HUES6 (cell line): ENCODE data around the gene TFPI2.

Experiments used
- H3K27ac ChIP-seq: 2 replicates; pipeline ENCODE4 v1.7.0; 2013; ENCODE audit warnings: low read depth, mild to moderate bottlenecking, low read length, inconsistent platforms
- H3K27me3 ChIP-seq: 2 replicates; pipeline ENCODE4 v1.6.1; 2013; ENCODE audit warnings: low read length; ENCODE audit not compliant: control insufficient read depth, insufficient read depth
- H3K36me3 ChIP-seq: 2 replicates; pipeline ENCODE4 v1.6.1; 2013; ENCODE audit warnings: low read length; ENCODE audit not compliant: control insufficient read depth, insufficient read depth
- H3K4me1 ChIP-seq: 2 replicates; pipeline ENCODE4 v1.6.1; 2013; ENCODE audit warnings: low read length; ENCODE audit not compliant: control insufficient read depth, insufficient read depth
- H3K4me3 ChIP-seq: 2 replicates; pipeline ENCODE4 v1.5.1; 2013; ENCODE audit warnings: low read depth, low read length
- H3K9ac ChIP-seq: one replicate; pipeline ENCODE4 v1.6.1; 2013; ENCODE audit warnings: mild to moderate bottlenecking, low read length
- H3K9me3 ChIP-seq: 2 replicates; pipeline ENCODE4 v1.6.1; 2013; ENCODE audit warnings: low read depth, low read length; ENCODE audit not compliant: control insufficient read depth, insufficient read depth

The TFPI2 gene

GRCh38 chr7:93882468-93882867 is 8.1 kb downstream of the TFPI2 start:
- Histone ChIP-seq H3K27me3 (no peaks in the 10 kb centered on the region), H3K9me3 (peaks cover 11% of the 10 kb centered on the region), H3K4me3 (no peak overlapping the region), H3K36me3 (no peaks in the 10 kb centered on the region), H3K4me1 (no peaks in the 10 kb centered on the region), H3K27ac (no peak overlapping the region), H3K9ac (no peak overlapping the region)

- H3K36me3 ChIP-seq: no peaks in the 10 kb centered on the region
- H3K27ac ChIP-seq: no peak overlapping the region
- no peak overlapping the region for H3K4me3 ChIP-seq
- H3K9ac ChIP-seq: no peak overlapping the region
- H3K4me1 ChIP-seq: no peaks in the 10 kb centered on the region
- no peaks in the 10 kb centered on the region for H3K27me3 ChIP-seq
- H3K9me3 ChIP-seq: peaks cover 23% of the 10 kb centered on the region
These were observed 11.2 kb downstream of the TFPI2 start for GRCh38 chr7:93879356-93879755.

GRCh38 chr7:93877742-93878141 is 12.8 kb downstream of the TFPI2 start:
- peaks cover 30% of the 10 kb centered on the region for H3K9me3 ChIP-seq
- H3K9ac ChIP-seq: no peak overlapping the region
- H3K4me3 ChIP-seq: no peak overlapping the region

GRCh38 chr7:93873998-93874574 is 16.5 kb downstream of the TFPI2 start:
- H3K4me1 ChIP-seq: no peaks in the 10 kb centered on the region
- peak overlapping the region; percentile 37 for H3K9ac ChIP-seq
- H3K4me3 ChIP-seq: no peak overlapping the region
- H3K9me3 ChIP-seq: peaks cover 23% of the 10 kb centered on the region
- H3K27me3 ChIP-seq: no peaks in the 10 kb centered on the region
- no peaks in the 10 kb centered on the region for H3K36me3 ChIP-seq
- H3K27ac ChIP-seq: peak overlapping the region; percentile 31

More at GRCh38 chr7:93877742-93878141, 12.8 kb downstream of the TFPI2 start:
- Histone ChIP-seq H3K4me1 (no peaks in the 10 kb centered on the region), H3K36me3 (no peaks in the 10 kb centered on the region), H3K27ac (no peak overlapping the region), H3K27me3 (no peaks in the 10 kb centered on the region)

- Histone ChIP-seq H3K36me3 (no peaks in the 10 kb centered on the region), H3K9me3 (no peaks in the 10 kb centered on the region), H3K4me1 (no peaks in the 10 kb centered on the region), H3K4me3 (no peak overlapping the region), H3K27ac (no peak overlapping the region), H3K27me3 (no peaks in the 10 kb centered on the region), H3K9ac (no peak overlapping the region)
These were observed 23.7 kb downstream of the TFPI2 start for GRCh38 chr7:93866886-93867285.

- Histone ChIP-seq H3K9ac (no peak overlapping the region), H3K4me3 (no peak overlapping the region), H3K36me3 (no peaks in the 10 kb centered on the region), H3K27me3 (no peaks in the 10 kb centered on the region), H3K27ac (no peak overlapping the region), H3K4me1 (no peaks in the 10 kb centered on the region), H3K9me3 (no peaks in the 10 kb centered on the region)
These were observed 27.9 kb downstream of the TFPI2 start for GRCh38 chr7:93862651-93863050.

- Histone ChIP-seq H3K4me1 (no peaks in the 10 kb centered on the region), H3K27me3 (no peaks in the 10 kb centered on the region), H3K36me3 (no peaks in the 10 kb centered on the region), H3K9me3 (no peaks in the 10 kb centered on the region), H3K9ac (no peak overlapping the region), H3K4me3 (no peak overlapping the region), H3K27ac (no peak overlapping the region)
These were observed 29.1 kb downstream of the TFPI2 start for GRCh38 chr7:93861325-93861949.

- no peaks in the 10 kb centered on the region for H3K9me3 ChIP-seq
- no peaks in the 10 kb centered on the region for H3K36me3 ChIP-seq
- H3K4me3 ChIP-seq: no peak overlapping the region
- no peaks in the 10 kb centered on the region for H3K4me1 ChIP-seq
- H3K27me3 ChIP-seq: no peaks in the 10 kb centered on the region
- no peak overlapping the region for H3K27ac ChIP-seq
- no peak overlapping the region for H3K9ac ChIP-seq
These were observed 30.3 kb downstream of the TFPI2 start for GRCh38 chr7:93860261-93860660.

- no peak overlapping the region for H3K27ac ChIP-seq
- H3K9ac ChIP-seq: no peak overlapping the region
- H3K27me3 ChIP-seq: no peaks in the 10 kb centered on the region
- H3K4me1 ChIP-seq: no peaks in the 10 kb centered on the region
- H3K36me3 ChIP-seq: no peaks in the 10 kb centered on the region
- H3K4me3 ChIP-seq: no peak overlapping the region
- H3K9me3 ChIP-seq: no peaks in the 10 kb centered on the region
These were observed 31.7 kb downstream of the TFPI2 start for GRCh38 chr7:93858857-93859256.

GRCh38 chr7:93856323-93856722 is 34.2 kb downstream of the TFPI2 start:
- no peaks in the 10 kb centered on the region for H3K27me3 ChIP-seq
- no peaks in the 10 kb centered on the region for H3K9me3 ChIP-seq
- H3K36me3 ChIP-seq: no peaks in the 10 kb centered on the region
- no peaks in the 10 kb centered on the region for H3K4me1 ChIP-seq
- H3K4me3 ChIP-seq: no peak overlapping the region
- H3K9ac ChIP-seq: no peak overlapping the region
- no peak overlapping the region for H3K27ac ChIP-seq

- H3K9me3 ChIP-seq: no peaks in the 10 kb centered on the region
- no peak overlapping the region for H3K4me3 ChIP-seq
- H3K27ac ChIP-seq: no peak overlapping the region
- H3K36me3 ChIP-seq: no peaks in the 10 kb centered on the region
- no peaks in the 10 kb centered on the region for H3K27me3 ChIP-seq
- no peaks in the 10 kb centered on the region for H3K4me1 ChIP-seq
- no peak overlapping the region for H3K9ac ChIP-seq
These were observed 34.8 kb downstream of the TFPI2 start for GRCh38 chr7:93855797-93856196.
